GM12878 (cell line): Measurements from ENCODE around the gene TRIM61. TPM values are rescaled to one million over a fixed set of nuclear protein-coding genes. Genes with fewer than 3 reads are reported as not detected.
A peak's percentile ranks its signal among the peaks of the same experiment; 100 is the strongest.

Experiments
- ATAC-seq: fragments of 200-7000 bp; cut with Tn5 transposase; 3 replicates; pipeline ENCODE4 v1.9.1; 2020; ENCODE audit warnings: mild to moderate bottlenecking, moderate library complexity
- BruUV-seq: library from RNA; stranded (reverse); fragments of 400-500 nt; replicated peaks from 2 replicates; lab custom pipeline; 2021; lab: Mats Ljungman, UMichigan
- CTCF ChIA-PET: fragments of 300-600 bp; sonication (Branson Sonifier 250); formaldehyde crosslinking; extraction: SDS; loops from one replicate; lab custom pipeline; 2021; ENCODE audit warnings: inconsistent platforms; lab: Yijun Ruan, JAX
- POLR2A ChIA-PET: fragments of 350-600 bp; formaldehyde crosslinking; extraction: SDS; loops from one replicate; lab custom pipeline; 2021; ENCODE audit warnings: inconsistent platforms; lab: Charles Lee
- RAD21 ChIA-PET: fragments of 300-600 bp; sonication (Branson Sonifier 250); formaldehyde crosslinking; loops from one replicate; lab custom pipeline; 2023; ENCODE audit warnings: antibody characterized with exemption; ENCODE audit not compliant: unreplicated experiment; lab: Charles Lee
- SMC1A ChIA-PET: fragments of 300-600 bp; sonication (Branson Sonifier 250); formaldehyde crosslinking; loops from one replicate; lab custom pipeline; 2023; ENCODE audit not compliant: unreplicated experiment, uncharacterized antibody; lab: Charles Lee
- DNase-seq: peaks from one replicate; pipeline ENCODE4 v3.0.0-alpha.2; 2011; ENCODE audit warnings: low read depth, low spot score
- FAIRE-seq: peaks from 3 replicates; lab custom pipeline; 2011; peaks lifted over from hg19 to GRCh38; lab: Jason Lieb, UNC
- H2AFZ ChIP-seq: 2 replicates; pipeline ENCODE4 v1.6.0; 2011; ENCODE audit warnings: low read depth, low read length, control low read depth; ENCODE audit not compliant: control insufficient read depth
- H3K27ac ChIP-seq: 2 replicates; pipeline ENCODE4 v1.5.1; 2011; ENCODE audit warnings: control low read depth; ENCODE audit not compliant: control insufficient read depth, insufficient read depth
- H3K27me3 ChIP-seq, 2 experiments: replicated peaks in 1 of 2; 2 replicates each; pipeline versions ENCODE4 v1.6.0 to v1.6.1; 2011; ENCODE audit warnings: low read length in 1 of 2; ENCODE audit not compliant: control insufficient read depth in 2 of 2, insufficient read depth in 2 of 2
- H3K36me3 ChIP-seq, 2 experiments: 2 replicates each; pipeline ENCODE4 v1.5.1; 2011; ENCODE audit warnings: low read length in 1 of 2; ENCODE audit not compliant: control insufficient read depth in 2 of 2, insufficient read depth in 2 of 2
- H3K4me1 ChIP-seq: 2 replicates; pipeline ENCODE4 v1.6.1; 2011; ENCODE audit warnings: mild to moderate bottlenecking, low read length, moderate library complexity, mixed read lengths; ENCODE audit not compliant: control insufficient read depth, insufficient read depth
- H3K4me2 ChIP-seq: 2 replicates; pipeline ENCODE4 v1.6.0; 2011; ENCODE audit warnings: control low read depth; ENCODE audit not compliant: control insufficient read depth, insufficient read depth
- H3K4me3 ChIP-seq: fragments of 200-600 bp; sonication (generic); 2 replicates; pipeline ENCODE4 v1.5.1; 2016
- H3K79me2 ChIP-seq: 2 replicates; pipeline ENCODE4 v1.6.0; 2011; ENCODE audit warnings: low read length; ENCODE audit not compliant: control insufficient read depth, insufficient read depth
- H3K9ac ChIP-seq: 2 replicates; pipeline ENCODE4 v1.8.0; 2011; ENCODE audit warnings: low read length, control low read depth, mixed read lengths; ENCODE audit not compliant: control insufficient read depth, insufficient read depth
- H3K9me3 ChIP-seq: replicated peaks from 3 replicates; pipeline ENCODE4 v1.5.1; 2011; ENCODE audit warnings: mild to moderate bottlenecking, low read length; ENCODE audit not compliant: control insufficient read depth, insufficient read depth
- H4K20me1 ChIP-seq: 2 replicates; pipeline ENCODE4 v1.6.0; 2011; ENCODE audit not compliant: control insufficient read depth, insufficient read depth
- E4F1 ChIP-seq: fragments of 450-650 bp; IDR thresholded peaks from 2 replicates; pipeline ENCODE4 v1.6.1; 2018; ENCODE audit warnings: borderline replicate concordance, mild to moderate bottlenecking; ENCODE audit not compliant: partially characterized antibody
- FOS ChIP-seq: IDR thresholded peaks from 3 replicates; pipeline ENCODE4 v1.6.1; 2011; ENCODE audit warnings: borderline replicate concordance; ENCODE audit not compliant: insufficient read length; ENCODE audit errors: extremely low read depth
- LARP7 ChIP-seq: fragments of 450-650 bp; IDR thresholded peaks from 2 replicates; pipeline ENCODE4 v1.6.1; 2017; ENCODE audit warnings: mild to moderate bottlenecking
- MEF2B ChIP-seq: fragments of 450-650 bp; IDR thresholded peaks from 2 replicates; pipeline ENCODE4 v1.6.1; 2018; ENCODE audit warnings: mild to moderate bottlenecking, moderate library complexity; ENCODE audit not compliant: partially characterized antibody, poor library complexity, severe bottlenecking
- MYC ChIP-seq: IDR thresholded peaks from 2 replicates; pipeline ENCODE4 v1.6.1; 2011; ENCODE audit warnings: mild to moderate bottlenecking, low read length, moderate library complexity, inconsistent platforms; ENCODE audit not compliant: insufficient read depth, insufficient replicate concordance, insufficient read length, severe bottlenecking
- NFYA ChIP-seq: IDR thresholded peaks from 2 replicates; pipeline ENCODE4 v1.6.1; 2011; ENCODE audit warnings: low read depth, mild to moderate bottlenecking, low read length, improper control_type of control experiment, borderline replicate concordance
- PML ChIP-seq: IDR thresholded peaks from 2 replicates; pipeline ENCODE4 v1.6.1; 2012; ENCODE audit warnings: low read length, inconsistent platforms
- POU2F2 ChIP-seq: IDR thresholded peaks from 3 replicates; pipeline ENCODE4 v1.6.1; 2011; ENCODE audit warnings: low read depth, mild to moderate bottlenecking, low read length, borderline replicate concordance
- RELA ChIP-seq: fragments of 450-650 bp; IDR thresholded peaks from 2 replicates; pipeline ENCODE4 v1.8.0; 2014; ENCODE audit warnings: borderline replicate concordance; ENCODE audit not compliant: partially characterized antibody
- REST ChIP-seq: IDR thresholded peaks from 2 replicates; pipeline ENCODE4 v1.6.1; 2012; ENCODE audit warnings: mild to moderate bottlenecking, low read depth, low read length
- SIX5 ChIP-seq: IDR thresholded peaks from 2 replicates; pipeline ENCODE4 v1.6.1; 2011; ENCODE audit warnings: mild to moderate bottlenecking, low read depth, low read length, moderate library complexity; ENCODE audit not compliant: severe bottlenecking
- TAF1 ChIP-seq: IDR thresholded peaks from 2 replicates; pipeline ENCODE4 v1.6.1; 2011; ENCODE audit warnings: mild to moderate bottlenecking, low read depth, low read length, borderline replicate concordance
- TBL1XR1 ChIP-seq: IDR thresholded peaks from 2 replicates; pipeline ENCODE4 v1.6.1; 2012; ENCODE audit warnings: low read depth, low read length, improper control_type of control experiment
- YY1 ChIP-seq: IDR thresholded peaks from 2 replicates; pipeline ENCODE4 v1.6.1; 2011; ENCODE audit warnings: low read depth, mild to moderate bottlenecking, low read length
- WGBS: methylation state at CpG from one replicate; pipeline ENCODE4 v1.1.6; 2016; ENCODE audit warnings: low lambda C conversion rate; ENCODE audit not compliant: insufficient replicate concordance, insufficient coverage; ENCODE audit errors: missing lambda C conversion rate; 5-methylcytosine and 5-hydroxymethylcytosine counted together
- in situ Hi-C: fragments of 300-500 bp; cut with MboI; formaldehyde crosslinking; loops from 9 replicates; pipeline ENCODE4 v1.14.3; 2018; ENCODE audit warnings: mixed read lengths
- intact Hi-C: fragments of 100-400 bp; cut with micrococcal nuclease; formaldehyde crosslinking; loops from one replicate; pipeline ENCODE4 v1.14.2; 2022; ENCODE audit not compliant: unreplicated experiment
- polyA plus RNA-seq, 11 experiments: library from polyadenylated mRNA; depleted of rRNA in 4 of 11; unstranded in 6 of 11; stranded (reverse) in 5 of 11; fragments of >200 nt; fragmentation: Nextera tagmentation in 4 of 11; fragmentation: Illumina TruSeq in 1 of 11; extraction: Ambion mirVana in 4 of 11; extraction: Trizol in 1 of 11; gene quantifications; 1 replicate in 1 of 11; 2 replicates in 10 of 11; pipeline versions ENCODE4 v1.2.1 to v1.2.3, GENCODE V29; 2011 to 2016; ENCODE audit warnings: inconsistent platforms in 2 of 11, missing spikeins in 2 of 11, low read depth in 1 of 11
- total RNA-seq, 4 experiments: library from RNA; depleted of rRNA in 3 of 4; stranded (reverse); fragments of >200 nt in 3 of 4; fragmentation: Illumina TruSeq in 1 of 4; extraction: Trizol in 1 of 4; gene quantifications; 2 replicates each; pipeline versions ENCODE4 v1.2.1 to v1.2.3, GENCODE V29; 2013 to 2021

Gene TRIM61
- total and polyA plus RNA-seq, 10 of the 15 experiments (the other 5 are each of a cell fraction or from before 2014, with no cell fraction given) = 3.2 to 10.9 (median 5.7) TPM

GRCh38 chr4:164935363-164935762, 42.1 kb downstream of the TRIM61 start (continued):
- TF ChIP-seq REST (no peak), NFYA (no peak), LARP7 (peak; percentile 41; the same call in 1 of the 2 replicates)

- Histone ChIP-seq H3K4me1 (peaks cover 23% of the 10 kb centered on the region), H3K36me3 (no peaks in the 10 kb centered on the region), H3K27ac (no peak overlapping the region), H3K27me3 (no peaks in the 10 kb centered on the region), H3K79me2 (no peaks in the 10 kb centered on the region; the same call in none of the 2 replicates), H3K4me2 (no peak overlapping the region), H3K9me3 (no peaks in the 10 kb centered on the region; the same call in 1 of the 3 replicates), H2AFZ (no peak overlapping the region), H3K4me3 (no peak overlapping the region), H3K9ac (no peak overlapping the region), H4K20me1 (no peaks in the 10 kb centered on the region)
- TF ChIP-seq TBL1XR1 (no peak), POU2F2 (no peak), MEF2B (no peak), RELA (no peak), SIX5 (no peak), E4F1 (no peak), FOS (no peak), MYC (no peak), YY1 (no peak), PML (no peak), TAF1 (no peak)
- ChIA-PET CTCF (interaction anchor here (0.8 to 8.1 kb wide), 5 partner anchors 17 to 164 kb away, joined by 3 to 185 read pairs (median 7); no protein-coding TSS in a partner anchor), RAD21 (interaction anchor here (0.7 kb wide), 1 partner anchor 12 kb away, joined by 3 read pairs; no protein-coding TSS in a partner anchor), POLR2A (no interaction called here), SMC1A (interaction anchor here (0.9 to 8.1 kb wide), 3 partner anchors 11 to 163 kb away, joined by 3 to 88 read pairs (median 3); no protein-coding TSS in a partner anchor)
- no TSS peak for BruUV-seq
- in situ Hi-C loops (loop anchor here (25.0 kb wide), 1 partner anchor 1771 kb away; the partner anchor contains the start of gene NAF1), intact Hi-C loops (no loop called here)
- WGBS = 79% methylated on average over 11 of the region's 11 CpGs
- no peak for ATAC-seq
- no peak for DNase-seq
- no peak for FAIRE-seq
Measured at GRCh38 chr4:164933244-164933643, 44.2 kb downstream of the TRIM61 start.
